Mucosa of stomach (tissue), 1 donor: ENCODE data around the gene GHRL.

Experiments used
- H3K27me3 ChIP-seq: one replicate; pipeline ENCODE4 v1.7.0; 2013; ENCODE audit warnings: mild to moderate bottlenecking, low read length; ENCODE audit not compliant: control insufficient read depth, insufficient read depth
- H3K36me3 ChIP-seq: one replicate; pipeline ENCODE4 v1.7.0; 2013; ENCODE audit warnings: low read length; ENCODE audit not compliant: control insufficient read depth, insufficient read depth
- H3K4me1 ChIP-seq: one replicate; pipeline ENCODE4 v1.7.0; 2013; ENCODE audit warnings: mild to moderate bottlenecking, low read length; ENCODE audit not compliant: control insufficient read depth, insufficient read depth
- H3K4me3 ChIP-seq: one replicate; pipeline ENCODE4 v1.7.0; 2013; ENCODE audit warnings: low read length
- H3K9ac ChIP-seq: one replicate; pipeline ENCODE4 v1.7.0; 2013; ENCODE audit warnings: mild to moderate bottlenecking, low read length, moderate library complexity
- H3K9me3 ChIP-seq: one replicate; pipeline ENCODE4 v1.7.0; 2013; ENCODE audit warnings: mild to moderate bottlenecking, low read length, moderate library complexity; ENCODE audit not compliant: control insufficient read depth
- donor health status: Pancreatic carcinoma.

GHRL gene

GRCh38 chr3:10292505-10293419, at the start of gene GHRL:
Gene GHRL, minus strand, starts transcription at chr3:10292947. Its CDS starts 2,767 bp downstream, at chr3:10290180.
- Histone ChIP-seq H3K27me3 (no peaks in the 10 kb centered on the region), H3K9ac (no peak within 1 kb of the TSS), H3K4me1 (peaks cover 12% of the 10 kb centered on the region), H3K36me3 (peaks cover 10% of the 10 kb centered on the region), H3K4me3 (no peak within 1 kb of the TSS), H3K9me3 (no peaks in the 10 kb centered on the region)

- H3K27me3 ChIP-seq, result peaks cover 8% of the 10 kb centered on the region
- H3K36me3 ChIP-seq, result no peaks in the 10 kb centered on the region
- H3K4me3 ChIP-seq, result no peak overlapping the region
- H3K9me3 ChIP-seq, result no peaks in the 10 kb centered on the region
- H3K4me1 ChIP-seq, result no peaks in the 10 kb centered on the region
- H3K9ac ChIP-seq, result no peak overlapping the region
These were observed 49.2 kb upstream of the GHRL start for GRCh38 chr3:10341901-10342398.

GRCh38 chr3:10340476-10340875, 47.7 kb upstream of the GHRL start:
- Histone ChIP-seq H3K27me3 (peaks cover 8% of the 10 kb centered on the region), H3K36me3 (no peaks in the 10 kb centered on the region), H3K4me1 (no peaks in the 10 kb centered on the region), H3K9ac (no peak overlapping the region), H3K4me3 (no peak overlapping the region), H3K9me3 (no peaks in the 10 kb centered on the region)

GRCh38 chr3:10340046-10340445, 47.3 kb upstream of the GHRL start:
- no peaks in the 10 kb centered on the region for H3K4me1 ChIP-seq
- no peak overlapping the region for H3K4me3 ChIP-seq
- H3K9me3 ChIP-seq, result no peaks in the 10 kb centered on the region
- no peak overlapping the region for H3K9ac ChIP-seq
- H3K36me3 ChIP-seq, result no peaks in the 10 kb centered on the region
- H3K27me3 ChIP-seq, result peaks cover 8% of the 10 kb centered on the region

- Histone ChIP-seq H3K4me1 (no peaks in the 10 kb centered on the region), H3K9ac (no peak overlapping the region), H3K4me3 (no peak overlapping the region), H3K27me3 (peaks cover 5% of the 10 kb centered on the region), H3K36me3 (no peaks in the 10 kb centered on the region), H3K9me3 (no peaks in the 10 kb centered on the region)
These were observed 46.7 kb upstream of the GHRL start for GRCh38 chr3:10339376-10339955.

GRCh38 chr3:10338591-10339353, 46.0 kb upstream of the GHRL start:
- Histone ChIP-seq H3K9ac (no peak overlapping the region), H3K27me3 (peaks cover 3% of the 10 kb centered on the region)

GRCh38 chr3:10338164-10338470, 45.4 kb upstream of the GHRL start:
- no peaks in the 10 kb centered on the region for H3K27me3 ChIP-seq
- no peak overlapping the region for H3K9ac ChIP-seq
- H3K36me3 ChIP-seq, result no peaks in the 10 kb centered on the region
- no peak overlapping the region for H3K4me3 ChIP-seq
- no peaks in the 10 kb centered on the region for H3K4me1 ChIP-seq
- no peaks in the 10 kb centered on the region for H3K9me3 ChIP-seq

More at GRCh38 chr3:10338591-10339353, 46.0 kb upstream of the GHRL start:
- no peaks in the 10 kb centered on the region for H3K4me1 ChIP-seq
- H3K4me3 ChIP-seq, result no peak overlapping the region
- H3K36me3 ChIP-seq, result no peaks in the 10 kb centered on the region
- H3K9me3 ChIP-seq, result no peaks in the 10 kb centered on the region

- Histone ChIP-seq H3K9me3 (no peaks in the 10 kb centered on the region), H3K9ac (no peak overlapping the region), H3K36me3 (no peaks in the 10 kb centered on the region), H3K27me3 (no peaks in the 10 kb centered on the region), H3K4me1 (no peaks in the 10 kb centered on the region), H3K4me3 (no peak overlapping the region)
These were observed 44.8 kb upstream of the GHRL start for GRCh38 chr3:10337323-10338163.

GRCh38 chr3:10336761-10337160, 44.0 kb upstream of the GHRL start:
- H3K4me3 ChIP-seq, result no peak overlapping the region
- H3K4me1 ChIP-seq, result no peaks in the 10 kb centered on the region
- H3K27me3 ChIP-seq, result no peaks in the 10 kb centered on the region
- no peak overlapping the region for H3K9ac ChIP-seq
- no peaks in the 10 kb centered on the region for H3K36me3 ChIP-seq
- no peaks in the 10 kb centered on the region for H3K9me3 ChIP-seq

- no peaks in the 10 kb centered on the region for H3K27me3 ChIP-seq
- no peak overlapping the region for H3K4me3 ChIP-seq
- H3K9me3 ChIP-seq, result no peaks in the 10 kb centered on the region
- H3K4me1 ChIP-seq, result no peaks in the 10 kb centered on the region
- no peak overlapping the region for H3K9ac ChIP-seq
- no peaks in the 10 kb centered on the region for H3K36me3 ChIP-seq
These were observed 43.3 kb upstream of the GHRL start for GRCh38 chr3:10335871-10336622.

- no peaks in the 10 kb centered on the region for H3K36me3 ChIP-seq
- no peak overlapping the region for H3K4me3 ChIP-seq
- H3K4me1 ChIP-seq, result no peaks in the 10 kb centered on the region
- H3K9me3 ChIP-seq, result no peaks in the 10 kb centered on the region
- H3K9ac ChIP-seq, result no peak overlapping the region
- H3K27me3 ChIP-seq, result peaks cover 4% of the 10 kb centered on the region
These were observed 42.5 kb upstream of the GHRL start for GRCh38 chr3:10335190-10335738.
